ENCODE results near the gene TBC1D12.

The TBC1D12 gene

GRCh38 chr10:94423627-94424026 lies 21.3 kb downstream of the TBC1D12 start:
- Mint-ChIP-seq H3K36me3 (peaks cover 17% of the 10 kb centered on the region), H3K4me3 (no peak overlapping the region), H3K27me3 (no peaks in the 10 kb centered on the region), H3K27ac (no peak overlapping the region), H3K9me3 (peaks cover 6% of the 10 kb centered on the region), H3K4me1 (peaks cover 36% of the 10 kb centered on the region)
- no peak for ATAC-seq

GRCh38 chr10:94424714-94425337 lies 22.5 kb downstream of the TBC1D12 start:
- Mint-ChIP-seq H3K27me3 (no peaks in the 10 kb centered on the region), H3K9me3 (peaks cover 6% of the 10 kb centered on the region), H3K27ac (no peak overlapping the region), H3K4me1 (peaks cover 38% of the 10 kb centered on the region), H3K4me3 (no peak overlapping the region), H3K36me3 (peaks cover 17% of the 10 kb centered on the region)
- ATAC-seq, result no peak

- peaks cover 22% of the 10 kb centered on the region for H3K36me3 Mint-ChIP-seq
- no peaks in the 10 kb centered on the region for H3K27me3 Mint-ChIP-seq
- H3K4me3 Mint-ChIP-seq, result no peak overlapping the region
- no peak for ATAC-seq
- H3K27ac Mint-ChIP-seq, result no peak overlapping the region
- H3K4me1 Mint-ChIP-seq, result peaks cover 29% of the 10 kb centered on the region
- peaks cover 6% of the 10 kb centered on the region for H3K9me3 Mint-ChIP-seq
Measured at GRCh38 chr10:94425942-94426341, 23.6 kb downstream of the TBC1D12 start.

- no peak for ATAC-seq
Measured at GRCh38 chr10:94427166-94427565, 24.8 kb downstream of the TBC1D12 start.

GRCh38 chr10:94428766-94429707 lies 26.7 kb downstream of the TBC1D12 start:
- Mint-ChIP-seq H3K27ac (no peak overlapping the region), H3K4me3 (no peak overlapping the region), H3K27me3 (no peaks in the 10 kb centered on the region), H3K4me1 (peaks cover 30% of the 10 kb centered on the region), H3K36me3 (peaks cover 24% of the 10 kb centered on the region), H3K9me3 (peaks cover 6% of the 10 kb centered on the region)
- no peak for ATAC-seq

More at GRCh38 chr10:94427166-94427565, 24.8 kb downstream of the TBC1D12 start:
- H3K4me3 Mint-ChIP-seq, result no peak overlapping the region
- H3K4me1 Mint-ChIP-seq, result peaks cover 31% of the 10 kb centered on the region
- H3K36me3 Mint-ChIP-seq, result peaks cover 24% of the 10 kb centered on the region
- H3K27me3 Mint-ChIP-seq, result no peaks in the 10 kb centered on the region
- H3K27ac Mint-ChIP-seq, result no peak overlapping the region
- H3K9me3 Mint-ChIP-seq, result peaks cover 6% of the 10 kb centered on the region

GRCh38 chr10:94430701-94431100 lies 28.4 kb downstream of the TBC1D12 start:
- Mint-ChIP-seq H3K4me1 (peaks cover 18% of the 10 kb centered on the region), H3K27ac (no peak overlapping the region), H3K4me3 (no peak overlapping the region), H3K27me3 (no peaks in the 10 kb centered on the region), H3K9me3 (peaks cover 3% of the 10 kb centered on the region), H3K36me3 (peaks cover 12% of the 10 kb centered on the region)
- ATAC-seq, result no peak

GRCh38 chr10:94432443-94432842 lies 30.1 kb downstream of the TBC1D12 start:
- no peak for ATAC-seq
- Mint-ChIP-seq H3K4me1 (peaks cover 11% of the 10 kb centered on the region), H3K36me3 (peaks cover 14% of the 10 kb centered on the region), H3K4me3 (no peak overlapping the region), H3K27ac (no peak overlapping the region), H3K27me3 (no peaks in the 10 kb centered on the region), H3K9me3 (peaks cover 4% of the 10 kb centered on the region)

- no peak for ATAC-seq
- Mint-ChIP-seq H3K36me3 (peaks cover 13% of the 10 kb centered on the region), H3K27ac (no peak overlapping the region), H3K27me3 (no peaks in the 10 kb centered on the region), H3K9me3 (peaks cover 8% of the 10 kb centered on the region), H3K4me1 (peaks cover 7% of the 10 kb centered on the region), H3K4me3 (no peak overlapping the region)
Measured at GRCh38 chr10:94439275-94439861, 37.0 kb downstream of the TBC1D12 start.

GRCh38 chr10:94440096-94440495 lies 37.8 kb downstream of the TBC1D12 start:
- Mint-ChIP-seq H3K27ac (no peak overlapping the region), H3K36me3 (peaks cover 13% of the 10 kb centered on the region), H3K4me3 (no peak overlapping the region), H3K27me3 (no peaks in the 10 kb centered on the region), H3K9me3 (peaks cover 8% of the 10 kb centered on the region), H3K4me1 (peaks cover 7% of the 10 kb centered on the region)
- ATAC-seq, result no peak

- Mint-ChIP-seq H3K9me3 (no peaks in the 10 kb centered on the region), H3K27ac (no peak overlapping the region), H3K4me3 (no peak overlapping the region), H3K36me3 (peaks cover 11% of the 10 kb centered on the region), H3K27me3 (no peaks in the 10 kb centered on the region), H3K4me1 (peaks cover 7% of the 10 kb centered on the region)
- ATAC-seq, result no peak
Measured at GRCh38 chr10:94443047-94443446, 40.7 kb downstream of the TBC1D12 start.

- Mint-ChIP-seq H3K4me1 (peaks cover 7% of the 10 kb centered on the region), H3K4me3 (no peak overlapping the region), H3K27me3 (no peaks in the 10 kb centered on the region), H3K36me3 (peaks cover 10% of the 10 kb centered on the region), H3K9me3 (no peaks in the 10 kb centered on the region), H3K27ac (no peak overlapping the region)
- ATAC-seq, result no peak
Measured at GRCh38 chr10:94443549-94443948, 41.2 kb downstream of the TBC1D12 start.

GRCh38 chr10:94450782-94451181 lies 48.4 kb downstream of the TBC1D12 start:
- H3K27me3 Mint-ChIP-seq, result no peaks in the 10 kb centered on the region
- H3K9me3 Mint-ChIP-seq, result peaks cover 9% of the 10 kb centered on the region
- H3K4me3 Mint-ChIP-seq, result no peak overlapping the region
- no peak for ATAC-seq
- H3K4me1 Mint-ChIP-seq, result no peaks in the 10 kb centered on the region
- peaks cover 54% of the 10 kb centered on the region for H3K36me3 Mint-ChIP-seq
- H3K27ac Mint-ChIP-seq, result no peak overlapping the region

GRCh38 chr10:94451883-94452519 lies 49.7 kb downstream of the TBC1D12 start:
- Mint-ChIP-seq H3K4me3 (no peak overlapping the region), H3K27ac (no peak overlapping the region), H3K36me3 (peaks cover 62% of the 10 kb centered on the region), H3K4me1 (no peaks in the 10 kb centered on the region), H3K27me3 (no peaks in the 10 kb centered on the region), H3K9me3 (peaks cover 16% of the 10 kb centered on the region)
- no peak for ATAC-seq

GRCh38 chr10:94456942-94457341 lies 54.6 kb downstream of the TBC1D12 start:
- Mint-ChIP-seq H3K4me3 (no peak overlapping the region), H3K36me3 (peaks cover 92% of the 10 kb centered on the region), H3K27ac (no peak overlapping the region), H3K9me3 (peaks cover 25% of the 10 kb centered on the region), H3K27me3 (no peaks in the 10 kb centered on the region), H3K4me1 (peaks cover 5% of the 10 kb centered on the region)
- no peak for ATAC-seq

- peaks cover 5% of the 10 kb centered on the region for H3K4me1 Mint-ChIP-seq
- no peak overlapping the region for H3K4me3 Mint-ChIP-seq
- no peak overlapping the region for H3K27ac Mint-ChIP-seq
- peaks cover 93% of the 10 kb centered on the region for H3K36me3 Mint-ChIP-seq
- H3K27me3 Mint-ChIP-seq, result no peaks in the 10 kb centered on the region
- H3K9me3 Mint-ChIP-seq, result peaks cover 21% of the 10 kb centered on the region
- no peak for ATAC-seq
Measured at GRCh38 chr10:94459385-94459784, 57.0 kb downstream of the TBC1D12 start.

Data from stimulated activated memory B cell treated with anti-CD40 and anti-IgM and Interleukin-4, amounts not matched to agents 10 μg/mL and 1 μg/mL and 100 μg/mL, for 72 hours (primary cell).